HG02884 (cell line): ENCODE data around the gene LTB4R2.

Experiments used
- ATAC-seq: cut with Tn5 transposase; IDR thresholded peaks from one replicate; pipeline ENCODE4 v1.9.1; 2021; ENCODE audit warnings: mild to moderate bottlenecking, moderate library complexity; ENCODE audit not compliant: unreplicated experiment

LTB4R2 gene

GRCh38 chr14:24298892-24299254, 11.1 kb upstream of the LTB4R2 start:
- peak; percentile 5 for ATAC-seq

GRCh38 chr14:24299255-24300191, 10.4 kb upstream of the LTB4R2 start, which contains the start of the genes DHRS1 and NOP9:
Gene DHRS1, minus strand, starts transcription at chr14:24299780. Its CDS starts 674 bp downstream, at chr14:24299106.
Gene NOP9, plus strand, starts transcription at chr14:24299850. Its CDS starts 105 bp downstream, at chr14:24299955.
- peak; percentile 62 for ATAC-seq

GRCh38 chr14:24300326-24300980, 9.5 kb upstream of the LTB4R2 start:
- ATAC-seq, result no peak

GRCh38 chr14:24304019-24304387, 5.9 kb upstream of the LTB4R2 start:
- ATAC-seq, result no peak

DNA sequence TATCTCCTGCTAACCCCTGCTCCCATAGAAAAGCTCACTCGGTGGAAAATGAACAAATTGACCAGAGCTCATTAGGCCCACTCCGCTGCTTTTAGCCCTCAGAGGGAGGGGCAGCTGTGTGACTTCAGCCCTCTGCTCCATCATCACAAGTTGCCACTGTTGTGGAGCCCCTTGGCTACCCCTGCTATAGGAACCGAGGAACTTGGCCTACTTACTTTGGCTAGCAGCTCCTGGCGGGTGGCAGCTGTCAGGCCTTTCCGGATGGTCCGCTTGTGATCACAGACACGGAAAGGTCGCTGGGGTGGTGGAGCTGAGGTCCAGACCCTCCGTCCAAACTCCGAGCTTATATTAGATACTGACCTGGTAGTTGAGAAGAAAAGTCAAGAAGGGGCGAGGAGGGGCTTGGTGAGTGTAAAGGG, 2.8 kb upstream of the LTB4R2 start:
- no peak for ATAC-seq

DNA sequence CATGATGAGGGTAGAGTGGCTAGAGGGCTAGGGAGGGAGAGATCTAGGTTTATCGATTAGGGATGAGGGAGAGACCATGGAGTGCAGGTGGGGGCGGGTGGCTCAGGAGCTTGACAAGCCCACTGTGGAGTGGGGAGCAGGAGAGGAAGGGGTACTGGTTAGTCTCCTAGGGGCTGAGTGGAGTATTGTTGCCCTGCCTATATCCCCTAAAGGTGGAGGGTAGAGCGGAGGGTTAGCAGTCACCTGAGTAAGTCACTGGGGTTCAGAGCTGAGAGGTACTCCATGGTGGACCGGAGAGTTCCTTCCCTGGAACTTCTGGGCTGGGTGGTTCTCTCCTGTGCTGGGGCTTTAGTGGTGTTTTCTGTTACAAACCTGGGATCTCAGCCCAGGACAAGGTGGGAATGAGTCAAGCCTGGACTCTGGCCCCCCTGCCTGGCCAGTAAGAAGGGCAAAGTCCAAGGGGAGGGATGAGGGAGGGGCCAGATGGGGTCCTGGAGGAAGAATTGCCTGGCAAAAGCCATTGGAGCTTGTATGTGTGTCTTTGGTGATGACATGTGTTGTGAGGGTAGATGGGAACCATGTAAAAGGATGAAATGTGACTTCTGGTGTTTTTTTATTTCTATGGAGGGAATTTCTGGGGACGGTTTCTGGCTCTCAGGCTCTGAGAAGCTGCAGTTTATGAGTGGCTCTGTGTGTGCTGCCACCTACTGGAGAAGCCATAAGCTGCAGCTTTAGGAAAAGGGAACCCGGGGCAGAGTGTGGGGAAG, 2.2 kb upstream of the LTB4R2 start, which contains the start of gene CIDEB:
CIDEB (minus strand) TSS at position 403 of the 767 bp plus-strand sequence; CDS start at position 284, 119 bp downstream.
- ATAC-seq, result no peak

- ATAC-seq, result no peak
These were observed 1.4 kb upstream of the LTB4R2 start for GRCh38 chr14:24308342-24309124.

GRCh38 chr14:24310265-24310645, 315 bp downstream of the LTB4R2 start:
- ATAC-seq, result no peak

- peak; percentile 60 for ATAC-seq
These were observed 985 bp downstream of the LTB4R2 start, which contains the start of gene LTB4R for GRCh38 chr14:24310646-24311604. Gene LTB4R, plus strand, starts transcription at chr14:24311502. Its CDS starts 4,150 bp downstream, at chr14:24315652.

- ATAC-seq, result no peak
These were observed 2.1 kb downstream of the LTB4R2 start for GRCh38 chr14:24311837-24312615.

GRCh38 chr14:24312736-24313507, 3.0 kb downstream of the LTB4R2 start:
- no peak for ATAC-seq

- no peak for ATAC-seq
These were observed 4.0 kb downstream of the LTB4R2 start for GRCh38 chr14:24313913-24314312.

- ATAC-seq, result no peak
These were observed 4.6 kb downstream of the LTB4R2 start for GRCh38 chr14:24314377-24315193.

GRCh38 chr14:24315243-24315806, 5.4 kb downstream of the LTB4R2 start:
- no peak for ATAC-seq

GRCh38 chr14:24315807-24316596, 6.1 kb downstream of the LTB4R2 start:
- no peak for ATAC-seq

- ATAC-seq, result no peak
These were observed 6.6 kb downstream of the LTB4R2 start for GRCh38 chr14:24316597-24316950.
